Mammary epithelial cell (primary cell): ENCODE measurements around the gene BMPR2.

Experiments used
- EZH2 ChIP-seq: IDR thresholded peaks from 2 replicates; pipeline ENCODE4 v1.6.1; 2012; ENCODE audit warnings: low read length, inconsistent platforms, borderline replicate concordance
- TF ChIP-seq, protein P1 (sequence below), 2 donors: IDR thresholded peaks in 1 of 2; conservative IDR thresholded peaks in 1 of 2; 2 replicates each; pipeline ENCODE4 v1.5.1; 2011 to 2012; ENCODE audit warnings: inconsistent platforms in 2 of 2, low read length in 2 of 2, mild to moderate bottlenecking in 2 of 2, control low read depth in 1 of 2, low read depth in 1 of 2; ENCODE audit not compliant: insufficient read depth in 1 of 2; ENCODE audit errors: extremely low read depth in 1 of 2

DNA sequence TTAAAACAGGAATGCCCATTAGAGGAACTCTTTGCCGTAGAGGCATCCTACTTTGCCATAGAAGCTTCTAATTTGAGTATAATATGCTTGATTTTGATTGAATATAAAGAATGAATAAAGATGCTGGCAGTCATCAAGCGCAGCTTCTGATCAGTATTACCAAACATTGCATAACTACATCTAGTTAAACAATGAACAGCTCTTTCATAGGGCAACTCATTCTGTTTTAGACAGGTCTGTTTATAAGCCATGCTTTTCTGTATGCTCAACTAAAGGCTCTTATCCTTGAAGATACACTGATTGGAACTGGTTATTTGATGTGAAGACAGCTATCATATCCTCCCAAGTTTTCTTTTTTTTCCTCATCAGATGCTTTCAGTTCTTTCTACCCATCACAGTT is 136.0 kb downstream of the BMPR2 start:
- TF ChIP-seq, protein P1, sequence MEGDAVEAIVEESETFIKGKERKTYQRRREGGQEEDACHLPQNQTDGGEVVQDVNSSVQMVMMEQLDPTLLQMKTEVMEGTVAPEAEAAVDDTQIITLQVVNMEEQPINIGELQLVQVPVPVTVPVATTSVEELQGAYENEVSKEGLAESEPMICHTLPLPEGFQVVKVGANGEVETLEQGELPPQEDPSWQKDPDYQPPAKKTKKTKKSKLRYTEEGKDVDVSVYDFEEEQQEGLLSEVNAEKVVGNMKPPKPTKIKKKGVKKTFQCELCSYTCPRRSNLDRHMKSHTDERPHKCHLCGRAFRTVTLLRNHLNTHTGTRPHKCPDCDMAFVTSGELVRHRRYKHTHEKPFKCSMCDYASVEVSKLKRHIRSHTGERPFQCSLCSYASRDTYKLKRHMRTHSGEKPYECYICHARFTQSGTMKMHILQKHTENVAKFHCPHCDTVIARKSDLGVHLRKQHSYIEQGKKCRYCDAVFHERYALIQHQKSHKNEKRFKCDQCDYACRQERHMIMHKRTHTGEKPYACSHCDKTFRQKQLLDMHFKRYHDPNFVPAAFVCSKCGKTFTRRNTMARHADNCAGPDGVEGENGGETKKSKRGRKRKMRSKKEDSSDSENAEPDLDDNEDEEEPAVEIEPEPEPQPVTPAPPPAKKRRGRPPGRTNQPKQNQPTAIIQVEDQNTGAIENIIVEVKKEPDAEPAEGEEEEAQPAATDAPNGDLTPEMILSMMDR (conservative IDR thresholded peaks at IDR 0.05 in 1 of 2, IDR thresholded peaks at IDR 0.05 in 1 of 2; ENCODE audit: extremely low read depth in 1 of 2, insufficient read depth in 1 of 2, low read depth in 1 of 2, low read length in 2 of 2), result no peak
- TF ChIP-seq EZH2, result no peak
